Heart right ventricle (tissue), 16 donors: Measurements from ENCODE around the gene ACSBG1. TPM values are rescaled to one million over a fixed set of nuclear protein-coding genes. Genes with fewer than 3 reads are reported as not detected.

Experiments used
- ATAC-seq, 8 donors: fragments of 200-7000 bp; cut with Tn5 transposase; one replicate each; pipeline ENCODE4 v1.9.1; 2020; ENCODE audit warnings: mild to moderate bottlenecking in 8 of 8, moderate library complexity in 8 of 8, moderate number of reproducible peaks in 1 of 8
- DNase-seq, 2 donors: peaks; one replicate each; pipeline ENCODE4 v3.0.0-alpha.2; 2020
- H3K27ac ChIP-seq, 10 donors: fragments of 200-600 bp; sonication (generic) in 2 of 10; one replicate each; pipeline versions ENCODE4 v1.5.0 to v1.8.0; 2020 to 2022; ENCODE audit warnings: mild to moderate bottlenecking in 3 of 10
- H3K27me3 ChIP-seq, 7 donors: fragments of 200-600 bp; one replicate each; pipeline ENCODE4 v1.8.0; 2021 to 2022; ENCODE audit warnings: mild to moderate bottlenecking in 2 of 7
- H3K36me3 ChIP-seq, 9 donors: fragments of 200-600 bp; sonication (generic) in 1 of 9; one replicate each; pipeline versions ENCODE4 v1.5.0 to v1.8.0; 2020 to 2022; ENCODE audit warnings: mild to moderate bottlenecking in 2 of 9
- H3K4me1 ChIP-seq, 9 donors: fragments of 200-600 bp; sonication (generic) in 1 of 9; one replicate each; pipeline versions ENCODE4 v1.5.0 to v1.8.0; 2020 to 2022; ENCODE audit warnings: mild to moderate bottlenecking in 4 of 9
- H3K4me3 ChIP-seq, 10 donors: fragments of 200-600 bp; sonication (generic) in 2 of 10; one replicate each; pipeline versions ENCODE4 v1.5.0 to v1.8.0; 2020 to 2022; ENCODE audit warnings: mild to moderate bottlenecking in 7 of 10, moderate library complexity in 2 of 10
- H3K9me3 ChIP-seq, 11 donors: fragments of 200-600 bp in 10 of 11; sonication (generic) in 2 of 11; one replicate each; pipeline versions ENCODE4 v1.5.0 to v1.8.0; 2013 to 2022; ENCODE audit warnings: mild to moderate bottlenecking in 2 of 11, control low read depth in 1 of 11, moderate library complexity in 1 of 11
- WGBS, 2 donors: extraction: QIAGEN DNeasy Blood & Tissue Kit; methylation state at CpG; one replicate each; pipeline ENCODE4 v1.1.7; 2013; ENCODE audit warnings: inconsistent platforms in 1 of 2; 5-methylcytosine and 5-hydroxymethylcytosine counted together
- intact Hi-C, 10 donors: fragments of 100-400 bp; cut with DNase I; formaldehyde crosslinking; loops; one replicate each; pipeline versions ENCODE4 v1.11.1 to v1.14.2; 2022
- polyA plus RNA-seq, 2 donors: library from polyadenylated mRNA; stranded (reverse); fragments of 200-250 nt; gene quantifications; one replicate each; pipeline ENCODE4 v1.2.3, GENCODE V29; 2013
- total RNA-seq, 10 donors: library from RNA; stranded (reverse); fragmentation: NEBNext Ultra II Directional in 3 of 10; extraction: Animal tissue kit (Norgen Biotek cat#: 25700) in 3 of 10; gene quantifications; one replicate each; pipeline versions ENCODE4 v1.2.1 to v1.2.4, GENCODE V29; 2021 to 2023
- TF ChIP-seq, protein P1 (sequence below), 9 donors: fragments of 200-600 bp; sonication (generic) in 2 of 9; IDR thresholded peaks; one replicate each; pipeline versions ENCODE4 v1.5.0 to v1.8.0; 2021 to 2022; ENCODE audit warnings: antibody characterized with exemption in 9 of 9, mild to moderate bottlenecking in 5 of 9, moderate library complexity in 1 of 9
- donor health status: Arrhythmogenic right ventricular cardiomyopathy.
- donor health status: ischemic (EF 13 %, LVEDD 7.1; RV severe dilation, severe dysfunction).
- donor health status: healthy with polysubstance abuse.
- donor health status: DM: no; HTN: yes; CAD: no.
- donor health status: DM: no; HTN: no; CAD: no.
- donor health status: ischemic (EF 25% LVEDD 6.9; RV normal size, moderate dysfunction).
- donor health status: ischemic (EF 25% LVEDD 5.7; RV mildly dilated, moderate dysfunction).
- donor health status: healthy.
- donor health status: DM: yes; HTN: yes; CAD: no.
- donor health status: Ischemic cardiomyopathy.
- donor health status: ischemic (EF 35%, LVEDD 5.7; RV mildly dilated, moderate dysfunction).
- donor health status: nonischemic (EF 11% LVEDD 7.7; RV severe dilation, severe dysfunction).
- donor health status: DM: yes; HTN: yes; CAD: no.
- donor health status: PGD.
- donor health status: ischemic (EF 29% LVEDD 5.4; RV normal size, mild dysfunction).
- donor health status: nonischemic (EF 23%, LVEDD 6.1; RV moderate dilation, normal function).

The ACSBG1 gene
- total and polyA plus RNA-seq, 12 donors, result 0.22 to 0.65 (median 0.44) TPM; not detected in 8

DNA sequence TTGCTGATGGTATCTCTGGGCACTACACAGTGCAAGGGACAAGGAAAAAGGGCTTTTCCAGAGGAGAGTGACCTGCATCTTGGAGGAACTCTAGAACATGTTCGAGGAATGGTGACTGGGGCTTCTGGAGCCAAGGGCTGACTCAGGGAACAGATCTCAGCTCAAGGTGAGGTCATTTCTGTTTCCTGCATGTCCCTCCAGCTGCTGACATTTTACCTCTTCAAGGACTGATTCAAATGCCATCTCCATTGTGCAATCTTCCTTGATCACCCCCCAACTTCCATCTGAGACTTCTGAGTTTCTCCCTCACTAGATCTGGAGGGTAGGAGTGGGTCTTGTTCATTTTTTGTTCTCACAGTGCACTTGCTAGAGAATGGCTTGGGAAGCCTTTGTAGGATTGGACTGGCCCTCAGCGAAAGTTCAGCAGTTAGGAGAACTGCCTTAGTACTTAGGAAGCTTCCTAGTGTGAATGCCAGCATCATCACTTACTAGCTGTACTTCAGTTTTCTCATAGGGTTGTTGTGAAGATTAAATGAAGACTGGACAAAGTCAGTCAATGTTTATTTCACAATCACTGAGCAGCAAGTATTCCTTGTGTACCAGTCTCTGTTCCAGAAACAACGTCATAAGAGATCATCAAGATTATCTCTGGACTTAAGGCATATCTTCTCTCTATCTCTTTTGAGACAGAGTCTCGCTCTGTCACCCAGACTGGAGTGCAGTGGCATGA is 87.8 kb downstream of the ACSBG1 start:
- Histone ChIP-seq H3K36me3 (peaks cover 0 to 6% (median 0%) of the 10 kb centered on the region in 9 donors), H3K4me3 (no peak overlapping the region), H3K27ac (peak overlapping the region in 6 of 10 donors; percentile 66 to 97 (median 92)), H3K4me1 (peaks cover 4 to 40% (median 25%) of the 10 kb centered on the region in 9 donors), H3K9me3 (no peaks in the 10 kb centered on the region), H3K27me3 (no peaks in the 10 kb centered on the region)
- intact Hi-C loops, result no loop called here
- ATAC-seq, result no peak
- no peak for DNase-seq
- TF ChIP-seq, protein P1, sequence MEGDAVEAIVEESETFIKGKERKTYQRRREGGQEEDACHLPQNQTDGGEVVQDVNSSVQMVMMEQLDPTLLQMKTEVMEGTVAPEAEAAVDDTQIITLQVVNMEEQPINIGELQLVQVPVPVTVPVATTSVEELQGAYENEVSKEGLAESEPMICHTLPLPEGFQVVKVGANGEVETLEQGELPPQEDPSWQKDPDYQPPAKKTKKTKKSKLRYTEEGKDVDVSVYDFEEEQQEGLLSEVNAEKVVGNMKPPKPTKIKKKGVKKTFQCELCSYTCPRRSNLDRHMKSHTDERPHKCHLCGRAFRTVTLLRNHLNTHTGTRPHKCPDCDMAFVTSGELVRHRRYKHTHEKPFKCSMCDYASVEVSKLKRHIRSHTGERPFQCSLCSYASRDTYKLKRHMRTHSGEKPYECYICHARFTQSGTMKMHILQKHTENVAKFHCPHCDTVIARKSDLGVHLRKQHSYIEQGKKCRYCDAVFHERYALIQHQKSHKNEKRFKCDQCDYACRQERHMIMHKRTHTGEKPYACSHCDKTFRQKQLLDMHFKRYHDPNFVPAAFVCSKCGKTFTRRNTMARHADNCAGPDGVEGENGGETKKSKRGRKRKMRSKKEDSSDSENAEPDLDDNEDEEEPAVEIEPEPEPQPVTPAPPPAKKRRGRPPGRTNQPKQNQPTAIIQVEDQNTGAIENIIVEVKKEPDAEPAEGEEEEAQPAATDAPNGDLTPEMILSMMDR (IDR thresholded peaks at IDR 0.05), result no peak
- WGBS, 2 donors, result 77 to 86% methylated on average over 4 of the region's 4 CpGs

GRCh38 chr15:78142332-78142731 is 92.0 kb downstream of the ACSBG1 start:
- 92% methylated on average over 3 of the region's 3 CpGs for WGBS, 2 donors
- no peaks in the 10 kb centered on the region for H3K27me3 ChIP-seq
- intact Hi-C loops, result no loop called here
- H3K36me3 ChIP-seq, result no peaks in the 10 kb centered on the region
- H3K4me3 ChIP-seq, result no peak overlapping the region
- peaks cover 0 to 7% (median 0%) of the 10 kb centered on the region in 9 donors for H3K4me1 ChIP-seq
- no peak for DNase-seq
- TF ChIP-seq, protein P1 (IDR thresholded peaks at IDR 0.05), result no peak
- no peaks in the 10 kb centered on the region for H3K9me3 ChIP-seq
- no peak for ATAC-seq
- no peak overlapping the region for H3K27ac ChIP-seq

DNA sequence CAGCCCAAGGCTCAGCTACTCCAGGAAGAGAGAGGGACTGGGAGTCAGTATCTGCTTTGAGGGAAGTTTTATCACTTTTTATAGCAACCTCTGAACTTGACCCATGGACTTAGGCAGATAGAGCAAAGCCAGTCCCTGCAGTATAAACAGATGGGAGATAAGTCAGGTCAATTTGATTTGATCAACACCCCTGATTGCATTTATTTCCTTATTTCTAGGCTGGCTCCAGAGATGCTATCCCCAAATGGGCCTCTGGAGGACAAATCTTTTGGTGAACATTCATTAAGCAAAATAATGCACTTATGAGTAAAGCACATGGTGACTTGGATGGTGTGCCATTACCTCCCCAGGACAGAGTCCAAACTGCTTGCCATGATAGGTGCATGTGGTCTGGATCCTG is 94.1 kb downstream of the ACSBG1 start:
- Histone ChIP-seq H3K27ac (no peak overlapping the region), H3K27me3 (no peaks in the 10 kb centered on the region), H3K36me3 (no peaks in the 10 kb centered on the region), H3K9me3 (no peaks in the 10 kb centered on the region), H3K4me3 (no peak overlapping the region), H3K4me1 (no peaks in the 10 kb centered on the region)
- no peak for DNase-seq
- intact Hi-C loops, result no loop called here
- ATAC-seq, result no peak
- TF ChIP-seq, protein P1 (IDR thresholded peaks at IDR 0.05), result no peak

- no peak overlapping the region for H3K27ac ChIP-seq
- no peak overlapping the region for H3K4me3 ChIP-seq
- H3K27me3 ChIP-seq, result no peaks in the 10 kb centered on the region
- no peaks in the 10 kb centered on the region for H3K4me1 ChIP-seq
- H3K9me3 ChIP-seq, result no peaks in the 10 kb centered on the region
- WGBS, 2 donors, result 95 to 96% methylated on average over 5 of the region's 5 CpGs
- TF ChIP-seq, protein P1 (IDR thresholded peaks at IDR 0.05), result no peak
- ATAC-seq, result no peak
- no peaks in the 10 kb centered on the region for H3K36me3 ChIP-seq
- no peak for DNase-seq
- intact Hi-C loops, result loop anchor here in 1 of 10 donors (10.0 kb wide), 1 partner anchor 55 kb away; no protein-coding TSS in a partner anchor
Measured at GRCh38 chr15:78139578-78139977, 94.8 kb downstream of the ACSBG1 start.
